ENCODE results near the gene TRRAP. TPM values are rescaled to one million over a fixed set of nuclear protein-coding genes. Genes with fewer than 3 reads are reported as not detected.
A peak's percentile ranks its signal among the peaks of the same experiment; 100 is the strongest.

Gene TRRAP
- total RNA-seq, 1 donor from 2014 or later: 13.7 TPM

DNA sequence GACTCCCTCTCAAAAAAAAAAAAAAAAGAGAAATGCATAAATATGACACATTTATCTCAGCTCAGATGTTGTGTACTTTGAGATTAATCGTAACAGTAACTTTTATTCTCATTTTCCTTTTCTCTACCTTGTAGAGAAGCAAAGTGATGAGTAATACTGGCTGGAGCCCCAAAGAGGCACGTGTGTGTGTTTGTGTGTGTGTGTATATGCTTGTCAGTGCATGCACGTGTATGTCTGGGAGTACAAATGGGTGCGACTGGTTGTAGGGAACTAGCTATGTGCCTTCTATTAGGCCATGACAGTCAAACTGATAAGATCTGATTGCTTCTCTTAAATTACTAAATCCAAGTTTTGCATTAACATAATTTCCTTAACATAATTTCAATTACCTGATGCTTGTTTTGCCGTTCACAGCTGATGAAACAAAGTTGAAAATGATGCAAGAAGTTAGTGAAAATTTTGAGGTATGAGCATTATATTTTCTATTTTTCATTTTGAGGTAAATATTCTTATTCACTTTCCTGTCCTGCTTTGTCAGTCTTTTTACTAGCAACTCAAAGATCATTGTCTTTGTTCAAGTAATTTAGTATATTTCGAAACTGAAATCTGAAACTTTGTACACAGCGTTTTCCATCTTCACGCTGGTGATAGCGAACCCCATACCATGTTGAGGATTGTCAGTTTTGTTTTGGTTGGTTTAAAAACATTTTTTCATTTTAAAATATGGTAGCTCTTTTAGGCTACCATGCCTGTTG lies 3.4 kb downstream of the TRRAP start:
- intact Hi-C loops (cut with DNase I): no loop called here
- no peak for ATAC-seq (ENCODE audit: poor library complexity)

DNA sequence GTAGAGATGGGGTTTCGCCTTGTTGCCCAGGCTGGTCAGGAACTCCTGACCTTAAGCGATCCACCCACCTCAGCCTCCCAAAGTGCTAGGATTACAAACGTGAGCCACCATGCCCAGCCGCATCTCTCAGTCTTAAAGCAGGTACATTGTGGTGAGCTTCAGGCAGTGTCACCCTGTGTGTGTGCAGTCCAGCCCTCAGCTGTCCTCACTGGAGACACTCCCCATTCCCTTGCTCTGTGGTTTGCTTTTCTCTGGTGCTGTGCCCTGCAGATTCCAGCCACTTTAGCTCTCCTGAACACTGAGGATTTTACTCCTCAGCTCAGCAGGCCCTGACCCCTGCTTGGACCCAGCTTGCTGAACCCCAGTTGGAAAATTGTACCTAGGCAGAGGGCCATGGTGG lies 6.1 kb downstream of the TRRAP start:
- intact Hi-C loops (cut with DNase I): no loop called here
- ATAC-seq (ENCODE audit: poor library complexity) (no peak), DNase-seq (no peak)

More for the DNA sequence above, 3.4 kb downstream of the TRRAP start:
- no peak for DNase-seq

DNA sequence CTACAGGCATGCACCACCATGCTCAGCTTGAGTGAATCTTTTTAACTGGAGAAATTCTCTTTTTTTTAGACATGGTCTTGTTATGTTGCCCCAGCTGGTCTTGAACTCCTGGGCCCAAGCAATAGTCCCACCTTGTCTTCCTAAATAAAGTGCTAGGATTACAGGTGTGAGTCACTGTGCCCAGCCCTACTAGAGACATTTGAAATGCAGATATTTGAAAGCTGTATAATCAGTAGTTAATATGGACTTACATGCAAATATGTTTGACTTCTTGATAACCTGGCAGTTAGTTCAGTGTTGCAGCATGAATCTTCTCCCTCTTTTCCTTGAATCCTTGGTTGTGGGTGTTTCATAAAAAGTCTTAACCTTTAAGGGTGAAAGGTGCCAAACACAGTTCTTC lies 8.7 kb downstream of the TRRAP start:
- DNase-seq (no peak), ATAC-seq (ENCODE audit: poor library complexity) (no peak)
- intact Hi-C loops (cut with DNase I): no loop called here

DNA sequence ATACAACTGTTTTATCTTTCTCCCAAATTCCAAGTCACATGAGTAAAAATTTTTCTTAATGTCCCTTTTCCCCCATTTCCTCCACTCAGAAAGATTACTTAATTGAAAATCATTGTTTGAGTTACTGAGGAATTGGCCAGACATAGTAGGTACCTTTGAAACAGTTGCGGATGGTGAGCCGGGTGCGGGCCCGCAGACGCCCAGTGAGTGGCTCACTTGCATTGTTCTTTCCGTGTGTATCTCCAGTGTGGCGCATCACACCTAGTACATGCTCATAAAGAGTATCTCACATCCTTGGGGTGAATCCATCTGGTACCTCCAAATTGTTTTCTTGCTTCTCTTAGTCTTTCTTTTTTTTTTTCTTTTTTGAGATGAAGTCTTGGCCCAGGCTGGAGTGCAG lies 14.3 kb downstream of the TRRAP start:
- no peak for ATAC-seq (ENCODE audit: poor library complexity)
- DNase-seq: no peak
- intact Hi-C loops (cut with DNase I): no loop called here

DNA sequence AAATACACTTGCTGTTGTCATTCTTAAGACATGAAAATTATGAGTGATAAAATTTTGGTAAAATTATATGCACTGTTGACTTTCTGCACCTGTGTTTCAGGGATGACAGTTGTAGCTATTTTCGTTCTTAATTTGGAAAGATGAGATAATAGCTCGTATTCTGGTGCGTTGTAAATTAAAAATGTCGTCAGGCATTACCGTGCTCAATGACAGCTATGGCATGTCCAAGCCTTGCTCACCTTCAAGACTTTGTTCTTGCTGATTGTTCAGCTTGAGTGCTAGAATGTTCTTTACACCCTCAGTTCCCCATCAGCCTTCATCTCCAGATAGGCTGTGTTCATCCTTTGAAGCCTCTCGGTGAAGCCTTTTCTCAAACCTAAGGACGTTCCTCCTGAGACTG lies 21.5 kb downstream of the TRRAP start:
- no peak for ATAC-seq (ENCODE audit: poor library complexity)
- DNase-seq: no peak
- intact Hi-C loops (cut with DNase I): loop anchor here (10.0 kb wide), 1 partner anchor 445 kb away; no protein-coding TSS in a partner anchor

DNA sequence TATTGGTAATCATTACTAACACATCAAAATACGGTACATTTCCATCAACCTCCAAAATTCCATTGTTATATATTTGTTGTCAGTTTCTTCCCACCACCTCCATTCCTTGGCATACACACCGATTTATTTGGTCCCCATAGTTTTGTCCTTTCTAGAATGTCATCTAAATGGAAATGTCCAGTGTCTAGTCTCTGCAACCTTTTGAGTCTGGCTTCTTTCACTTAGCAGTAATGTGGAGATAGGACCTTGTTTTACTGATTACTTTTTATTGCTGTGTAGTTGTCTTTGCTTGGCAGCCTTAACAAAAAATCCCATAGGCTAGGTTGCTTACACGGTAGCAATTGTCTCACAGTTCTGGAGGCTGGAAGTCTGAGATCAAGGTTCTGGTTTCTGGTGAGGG lies 22.5 kb downstream of the TRRAP start:
- no peak for ATAC-seq (ENCODE audit: poor library complexity)
- no peak for DNase-seq
- intact Hi-C loops (cut with DNase I): loop anchor here (10.0 kb wide), 1 partner anchor 444 kb away; no protein-coding TSS in a partner anchor

DNA sequence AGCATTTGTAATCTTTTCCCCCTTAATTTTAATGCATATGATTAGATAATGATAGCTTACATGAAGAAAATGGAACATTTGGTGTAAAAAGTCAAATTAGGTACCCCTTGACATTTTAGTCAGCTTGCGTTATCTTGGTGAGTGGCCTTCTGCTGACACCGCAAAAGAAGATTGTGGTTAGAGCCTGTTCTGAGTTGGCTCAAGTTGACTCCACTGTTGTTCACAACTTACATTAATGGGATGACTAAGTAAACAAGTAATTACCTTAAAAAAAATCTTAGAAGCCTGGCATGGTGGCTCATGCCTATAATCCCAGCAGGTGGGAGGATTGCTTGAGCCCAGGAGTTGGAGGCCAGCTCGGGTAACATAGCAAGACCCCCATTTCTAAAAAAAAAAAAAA lies 24.2 kb downstream of the TRRAP start:
- intact Hi-C loops (cut with DNase I): loop anchor here (10.0 kb wide), 1 partner anchor 442 kb away; no protein-coding TSS in a partner anchor
- no peak for ATAC-seq (ENCODE audit: poor library complexity)
- DNase-seq: no peak

DNA sequence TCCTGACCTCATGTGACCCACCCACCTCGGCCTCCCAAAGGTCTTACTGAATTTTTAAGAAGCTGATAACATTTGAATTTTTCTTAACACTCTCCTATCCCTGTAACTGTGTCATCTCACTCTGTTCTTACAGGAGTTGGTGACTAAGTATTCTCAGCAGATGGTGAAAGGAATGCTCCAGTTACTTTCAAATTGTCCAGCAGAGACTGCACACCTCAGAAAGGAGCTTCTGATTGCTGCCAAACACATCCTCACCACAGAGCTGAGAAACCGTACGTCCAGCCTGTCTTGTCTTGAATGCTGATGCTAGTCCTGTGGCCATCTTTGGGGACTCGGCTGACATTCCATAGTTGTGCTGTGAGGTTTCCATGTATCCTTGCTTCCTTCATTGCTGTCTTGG lies 24.9 kb downstream of the TRRAP start:
- DNase-seq (no peak), ATAC-seq (ENCODE audit: poor library complexity) (no peak)
- intact Hi-C loops (cut with DNase I): loop anchor here (10.0 kb wide), 1 partner anchor 442 kb away; no protein-coding TSS in a partner anchor

DNA sequence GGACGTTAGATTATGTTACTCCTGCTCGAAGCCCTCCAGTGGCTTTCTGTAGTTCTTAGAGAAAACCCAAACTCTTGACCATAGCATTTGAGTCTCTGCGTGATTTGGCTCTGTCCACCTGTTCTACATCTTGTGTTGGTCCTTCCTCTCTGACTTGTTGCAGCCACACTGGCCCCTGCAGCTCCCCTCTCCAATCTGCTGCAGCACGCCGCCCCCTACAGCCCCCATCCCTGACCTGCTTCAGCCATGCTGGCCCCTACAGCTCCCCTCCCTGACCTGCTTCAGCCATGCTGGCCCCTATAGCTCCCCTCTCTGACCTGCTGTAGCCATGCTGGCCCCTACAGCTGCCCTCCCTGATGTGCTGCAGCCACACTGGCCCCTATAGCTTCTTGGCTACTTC lies 29.2 kb downstream of the TRRAP start:
- intact Hi-C loops (cut with DNase I): loop anchor here (10.0 kb wide), 1 partner anchor 437 kb away; no protein-coding TSS in a partner anchor
- DNase-seq: no peak
- ATAC-seq (ENCODE audit: poor library complexity): no peak

DNA sequence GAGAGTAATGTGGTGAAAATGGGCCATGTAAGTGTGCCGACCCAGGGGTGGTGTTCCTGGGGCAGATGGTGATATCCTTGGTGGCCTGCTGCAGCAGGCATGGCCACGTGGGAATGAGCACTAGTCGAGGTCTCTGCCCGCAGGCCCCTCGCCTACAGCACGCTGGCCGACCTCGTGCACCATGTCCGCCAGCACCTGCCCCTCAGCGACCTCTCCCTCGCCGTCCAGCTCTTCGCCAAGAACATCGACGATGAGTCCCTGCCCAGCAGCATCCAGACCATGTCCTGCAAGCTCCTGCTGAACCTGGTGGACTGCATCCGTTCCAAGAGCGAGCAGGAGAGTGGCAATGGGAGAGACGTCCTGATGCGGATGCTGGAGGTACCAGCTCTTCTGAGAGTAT lies 30.3 kb downstream of the TRRAP start:
- DNase-seq (no peak), ATAC-seq (ENCODE audit: poor library complexity) (no peak)
- intact Hi-C loops (cut with DNase I): loop anchor here (10.0 kb wide), 1 partner anchor 436 kb away; no protein-coding TSS in a partner anchor

DNA sequence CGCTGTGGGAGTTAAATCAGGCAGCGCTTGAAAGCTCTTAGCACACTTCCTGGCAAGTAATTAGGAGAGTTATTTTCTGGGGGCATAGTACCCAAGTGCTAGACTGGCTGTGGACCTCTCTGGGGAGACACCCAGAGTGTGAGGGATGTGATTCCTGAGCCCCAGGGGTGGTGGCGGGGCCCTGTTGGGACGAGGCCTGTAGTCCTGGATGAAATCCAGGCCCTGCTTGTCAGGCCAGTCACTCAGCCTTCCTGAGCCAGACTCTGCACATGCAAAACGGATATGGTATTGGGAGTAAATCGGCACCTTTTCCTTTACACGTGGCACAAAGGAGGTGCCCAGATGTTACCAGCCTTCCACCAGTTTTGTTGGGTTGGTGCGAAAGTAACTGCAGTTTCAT lies 31.2 kb downstream of the TRRAP start:
- ATAC-seq (ENCODE audit: poor library complexity) (peak; percentile 81), DNase-seq (peak; percentile 48)
- intact Hi-C loops (cut with DNase I): loop anchor here (10.0 kb wide), 1 partner anchor 435 kb away; no protein-coding TSS in a partner anchor

DNA sequence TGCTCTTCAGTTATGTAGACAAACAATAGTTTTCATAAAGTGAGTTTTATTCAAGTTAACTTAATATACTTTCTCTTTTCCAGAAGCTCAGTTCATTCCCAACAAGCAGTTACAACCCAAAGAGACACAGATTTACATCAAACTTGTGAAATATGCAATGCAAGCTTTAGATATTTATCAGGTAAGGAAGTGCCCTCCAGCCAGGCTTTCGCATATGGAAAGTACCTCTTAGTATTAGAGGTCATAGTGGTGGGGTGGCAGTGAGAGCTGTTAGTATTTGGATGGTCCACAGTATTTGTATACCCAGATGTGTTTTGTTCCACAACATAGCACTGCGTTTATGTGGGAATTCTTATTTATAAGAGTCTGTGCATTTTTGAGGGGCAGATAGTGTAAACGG lies 32.1 kb downstream of the TRRAP start:
- ATAC-seq (ENCODE audit: poor library complexity) (no peak), DNase-seq (no peak)
- intact Hi-C loops (cut with DNase I): no loop called here

DNA sequence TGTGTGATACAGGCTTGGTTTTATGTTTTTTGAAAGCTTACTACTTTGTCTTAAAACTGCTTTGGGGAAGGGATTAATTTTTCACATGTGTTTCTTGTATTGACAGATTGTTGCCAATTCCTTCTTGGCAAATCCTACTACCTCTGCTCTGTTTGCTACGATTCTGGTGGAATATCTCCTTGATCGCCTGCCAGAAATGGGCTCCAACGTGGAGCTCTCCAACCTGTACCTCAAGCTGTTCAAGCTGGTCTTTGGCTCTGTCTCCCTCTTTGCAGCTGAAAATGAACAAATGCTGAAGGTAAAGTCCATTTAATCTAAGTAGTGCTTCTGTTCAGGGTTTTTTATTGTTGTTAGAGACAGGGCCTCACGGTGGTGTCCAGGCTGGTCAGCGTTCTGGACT lies 33.6 kb downstream of the TRRAP start:
- intact Hi-C loops (cut with DNase I): no loop called here
- ATAC-seq (ENCODE audit: poor library complexity) (no peak), DNase-seq (no peak)

DNA sequence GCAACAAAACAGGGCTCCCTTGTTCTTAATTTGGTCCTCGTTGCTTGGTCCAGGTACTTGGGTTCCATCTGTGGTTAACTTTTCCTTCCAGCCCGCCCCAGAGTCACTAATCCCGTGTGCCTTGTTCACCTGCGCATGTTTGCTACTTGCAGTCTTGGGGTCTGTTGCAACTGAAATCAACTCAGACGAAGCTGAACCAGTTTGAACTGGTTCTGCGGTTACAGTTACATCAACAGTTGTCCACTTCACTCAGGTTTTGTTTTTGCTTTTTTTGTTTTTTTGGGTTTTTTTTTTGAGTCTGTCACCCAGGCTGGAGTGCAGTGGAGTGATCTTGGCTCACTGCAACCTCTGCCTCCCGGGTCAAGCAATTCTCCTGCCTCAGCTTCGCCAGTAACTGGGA lies 34.7 kb downstream of the TRRAP start:
- ATAC-seq (ENCODE audit: poor library complexity): no peak
- DNase-seq: no peak
- intact Hi-C loops (cut with DNase I): no loop called here

DNA sequence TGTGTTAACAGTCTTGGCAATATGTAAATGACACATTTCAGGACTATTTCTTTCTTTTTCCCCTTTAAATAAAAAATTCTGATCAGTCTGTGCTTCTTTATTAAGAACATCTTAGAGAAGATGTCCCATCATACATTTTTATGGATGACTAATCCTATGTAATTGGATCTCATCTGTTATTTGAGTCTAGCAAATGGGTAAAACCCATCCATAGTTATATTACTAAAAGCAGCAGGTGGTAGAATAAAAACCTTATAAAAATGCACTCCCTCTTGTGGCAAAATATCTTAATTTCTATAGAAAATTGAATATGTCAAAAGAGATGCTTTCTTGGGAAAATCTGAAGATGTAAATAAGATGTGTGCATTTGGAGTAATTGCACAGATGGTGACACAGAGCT lies 35.3 kb downstream of the TRRAP start:
- ATAC-seq (ENCODE audit: poor library complexity) (no peak), DNase-seq (no peak)
- intact Hi-C loops (cut with DNase I): no loop called here

DNA sequence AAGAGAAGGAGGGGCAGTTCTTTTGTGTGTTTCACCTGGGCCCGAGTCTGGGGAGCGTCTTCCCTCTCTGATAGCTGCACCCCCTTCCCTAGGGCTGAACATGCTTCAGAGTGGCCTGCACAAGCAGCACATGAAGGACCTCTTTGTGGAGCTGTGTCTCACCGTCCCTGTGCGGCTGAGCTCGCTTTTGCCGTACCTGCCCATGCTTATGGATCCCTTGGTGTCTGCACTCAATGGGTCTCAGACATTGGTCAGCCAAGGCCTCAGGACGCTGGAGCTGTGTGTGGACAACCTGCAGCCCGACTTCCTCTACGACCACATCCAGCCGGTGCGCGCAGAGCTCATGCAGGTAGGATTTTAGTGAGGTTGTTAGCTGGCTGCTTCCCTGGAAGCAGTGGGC lies 39.0 kb downstream of the TRRAP start:
- DNase-seq (no peak), ATAC-seq (ENCODE audit: poor library complexity) (no peak)
- intact Hi-C loops (cut with DNase I): no loop called here

DNA sequence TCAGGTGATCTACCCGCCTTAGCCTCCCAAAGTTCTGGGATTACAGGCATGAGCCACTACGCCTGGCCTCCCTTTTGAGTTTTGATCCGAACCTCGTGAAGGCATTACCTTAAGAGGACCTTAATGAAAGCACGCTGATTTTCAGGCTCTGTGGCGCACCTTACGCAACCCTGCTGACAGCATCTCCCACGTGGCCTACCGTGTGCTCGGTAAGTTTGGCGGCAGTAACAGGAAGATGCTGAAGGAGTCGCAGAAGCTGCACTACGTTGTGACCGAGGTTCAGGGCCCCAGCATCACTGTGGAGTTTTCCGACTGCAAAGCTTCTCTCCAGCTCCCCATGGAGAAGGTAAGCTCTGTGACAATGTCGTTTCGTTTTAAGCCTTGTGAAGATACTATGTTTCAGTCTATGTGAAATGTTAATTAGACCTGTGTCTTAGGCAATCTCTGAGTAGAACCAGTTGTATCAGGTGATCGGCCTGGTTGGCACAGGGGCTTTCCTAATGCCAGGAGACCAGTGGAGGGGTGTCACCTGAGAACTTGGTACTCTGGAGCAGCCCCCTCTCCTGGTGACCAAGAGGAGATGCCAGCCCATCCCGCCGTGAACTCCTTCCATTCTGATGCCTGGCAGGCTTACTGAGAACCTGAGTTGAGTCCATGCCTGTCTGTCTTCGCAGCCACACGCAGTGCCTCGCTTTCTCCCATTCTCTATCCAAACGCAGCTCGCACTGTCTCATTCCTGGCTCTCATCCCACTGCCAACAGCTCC lies 43.5 kb downstream of the TRRAP start:
- no peak for ATAC-seq (ENCODE audit: poor library complexity)
- intact Hi-C loops (cut with DNase I): no loop called here
- DNase-seq: no peak

DNA sequence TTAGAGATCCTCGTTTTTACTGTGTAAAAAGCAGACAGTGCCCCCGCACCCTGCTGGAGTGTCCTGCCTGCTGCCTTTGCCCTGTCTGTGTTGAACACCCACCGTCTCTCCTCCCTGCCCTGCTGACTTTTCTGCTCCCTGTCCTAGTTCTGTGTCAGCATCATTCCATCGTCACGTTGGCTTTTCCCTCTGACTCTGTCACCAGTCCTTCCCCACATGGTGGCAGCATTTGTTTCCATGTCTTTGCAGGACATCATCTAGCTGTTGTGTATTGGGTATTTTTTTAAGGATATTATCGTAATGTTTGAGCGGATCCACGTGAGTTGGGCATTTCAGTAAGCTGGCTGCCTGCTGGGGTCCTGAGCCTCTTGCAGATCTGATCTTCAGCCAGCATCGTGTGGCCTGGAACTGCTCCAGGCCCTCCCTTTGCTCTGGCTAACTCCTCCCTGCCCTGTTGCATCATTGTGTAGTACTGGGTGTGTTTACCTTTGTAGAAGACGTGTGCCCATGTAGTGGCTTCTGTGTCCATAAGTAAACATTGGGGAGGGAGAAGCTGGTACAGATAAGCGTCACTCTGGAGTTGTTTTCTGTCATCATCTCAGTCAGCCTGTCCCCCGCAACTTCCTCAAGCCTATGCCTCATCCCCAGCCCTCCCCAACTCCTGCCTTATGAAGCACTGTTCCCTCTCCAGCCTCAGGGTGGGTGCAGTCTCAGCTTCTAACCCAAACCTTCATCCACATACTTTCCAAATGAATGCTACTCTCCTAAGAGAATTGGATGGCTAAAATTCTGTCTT lies 44.3 kb downstream of the TRRAP start:
- intact Hi-C loops (cut with DNase I): no loop called here
- DNase-seq (no peak), ATAC-seq (ENCODE audit: poor library complexity) (peak; percentile 46)

DNA sequence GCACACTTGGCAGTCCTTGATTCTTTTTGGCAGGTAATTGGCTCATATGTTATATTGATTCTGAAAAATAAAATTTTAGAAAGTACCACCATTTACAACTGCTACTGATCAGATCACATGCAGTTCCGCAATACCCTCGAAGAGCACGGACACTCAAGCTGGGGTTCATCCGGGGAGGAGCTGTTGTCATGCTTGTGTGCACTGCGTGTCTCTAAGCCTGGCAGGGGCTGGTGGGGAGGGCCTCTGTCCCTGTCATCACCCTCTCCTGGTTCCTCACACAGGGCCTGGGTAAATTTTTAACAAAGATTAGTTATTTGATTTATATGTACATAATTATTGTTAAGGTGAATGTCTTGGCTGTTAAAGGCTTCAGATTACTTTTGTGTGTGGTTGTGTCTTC lies 45.2 kb downstream of the TRRAP start:
- no peak for ATAC-seq (ENCODE audit: poor library complexity)
- no peak for DNase-seq
- intact Hi-C loops (cut with DNase I): no loop called here

All from Right ventricle myocardium superior (tissue), 1 donor.